Heart left ventricle (tissue), 16 donors: ENCODE results near the gene ASTE1. TPM values are rescaled to one million over a fixed set of nuclear protein-coding genes. Genes with fewer than 3 reads are reported as not detected.
"Not testable (repeated sequence)": the region's sequence is repeated elsewhere in the genome, so short reads cannot be mapped to it uniquely, and the experiment has no call there.

Source experiments
- ATAC-seq, 4 donors: fragments of 200-7000 bp; cut with Tn5 transposase; one replicate each; pipeline ENCODE4 v1.9.1; 2020 to 2022; ENCODE audit warnings: moderate library complexity in 4 of 4, mild to moderate bottlenecking in 3 of 4, moderate number of reproducible peaks in 1 of 4
- DNase-seq, 5 donors: peaks; one replicate each; pipeline ENCODE4 v3.0.0-alpha.2; 2020
- H3K27ac ChIP-seq, 12 donors: fragments of 200-600 bp; sonication (generic) in 4 of 12; one replicate each; pipeline versions ENCODE4 v1.5.0 to v1.8.0; 2016 to 2022; ENCODE audit warnings: mild to moderate bottlenecking in 2 of 12
- H3K27me3 ChIP-seq, 9 donors: fragments of 200-600 bp; sonication (generic) in 2 of 9; one replicate each; pipeline versions ENCODE4 v1.5.1 to v1.8.0; 2016 to 2022; ENCODE audit warnings: mild to moderate bottlenecking in 3 of 9
- H3K36me3 ChIP-seq, 9 donors: fragments of 200-600 bp; sonication (generic) in 2 of 9; one replicate each; pipeline versions ENCODE4 v1.5.0 to v1.8.0; 2018 to 2022; ENCODE audit warnings: mild to moderate bottlenecking in 2 of 9
- H3K4me1 ChIP-seq, 12 donors: fragments of 200-600 bp; sonication (generic) in 4 of 12; one replicate each; pipeline versions ENCODE4 v1.5.0 to v1.8.0; 2016 to 2022; ENCODE audit warnings: mild to moderate bottlenecking in 3 of 12
- H3K4me3 ChIP-seq, 12 donors: fragments of 200-600 bp; sonication (generic) in 4 of 12; one replicate each; pipeline versions ENCODE4 v1.5.0 to v1.8.0; 2017 to 2022; ENCODE audit warnings: mild to moderate bottlenecking in 9 of 12, moderate library complexity in 4 of 12
- H3K9me3 ChIP-seq, 12 donors: fragments of 200-600 bp; sonication (generic) in 4 of 12; one replicate each; pipeline versions ENCODE4 v1.5.0 to v1.8.0; 2016 to 2022; ENCODE audit warnings: mild to moderate bottlenecking in 1 of 12
- CTCF ChIP-seq, 12 donors: fragments of 200-600 bp; sonication (generic) in 4 of 12; IDR thresholded peaks; one replicate each; pipeline versions ENCODE4 v1.5.0 to v1.8.0; 2018 to 2022; ENCODE audit warnings: antibody characterized with exemption in 12 of 12, mild to moderate bottlenecking in 5 of 12
- POLR2A ChIP-seq, 2 donors: fragments of 450-650 bp; IDR thresholded peaks; one replicate each; pipeline ENCODE4 v1.6.1; 2017; ENCODE audit warnings: antibody characterized with exemption in 2 of 2, mild to moderate bottlenecking in 2 of 2, moderate library complexity in 2 of 2
- WGBS, 4 donors: extraction: QIAGEN DNeasy Blood & Tissue Kit in 2 of 4; methylation state at CpG; one replicate each; pipeline versions ENCODE4 v1.1.5 to v1.1.7; 2013 to 2018; 5-methylcytosine and 5-hydroxymethylcytosine counted together
- intact Hi-C, 10 donors: fragments of 100-400 bp; cut with DNase I; formaldehyde crosslinking; loops; one replicate each; pipeline versions ENCODE4 v1.11.1 to v1.14.2; 2022
- polyA plus RNA-seq, 2 donors: library from polyadenylated mRNA; stranded (reverse); fragments of 200-250 nt; gene quantifications; one replicate each; pipeline ENCODE4 v1.2.3, GENCODE V29; 2013
- total RNA-seq, 9 donors: library from RNA; depleted of rRNA in 2 of 9; stranded (reverse); fragments of >200 nt in 2 of 9; fragmentation: NEBNext Ultra II Directional in 3 of 9; extraction: Animal tissue kit (Norgen Biotek cat#: 25700) in 3 of 9; gene quantifications; one replicate each; pipeline versions ENCODE4 v1.1.0 to v1.2.4, GENCODE V29; 2016 to 2023
- donor health status: ischemic (EF 13 %, LVEDD 7.1; RV severe dilation, severe dysfunction).
- donor health status: healthy with polysubstance abuse.
- donor health status: DM: no; HTN: yes; CAD: no.
- donor health status: DM: no; HTN: no; CAD: no.
- donor health status: ischemic (EF 25% LVEDD 6.9; RV normal size, moderate dysfunction).
- donor health status: ischemic (EF 25% LVEDD 5.7; RV mildly dilated, moderate dysfunction).
- donor health status: healthy.
- donor health status: DM: yes; HTN: yes; CAD: no.
- donor health status: ischemic (EF 35%, LVEDD 5.7; RV mildly dilated, moderate dysfunction).
- donor health status: nonischemic (EF 11% LVEDD 7.7; RV severe dilation, severe dysfunction).
- donor health status: DM: yes; HTN: yes; CAD: no.
- donor health status: PGD.
- donor health status: ischemic (EF 29% LVEDD 5.4; RV normal size, mild dysfunction).
- donor health status: nonischemic (EF 23%, LVEDD 6.1; RV moderate dilation, normal function).

Gene ASTE1
- total and polyA plus RNA-seq, 11 donors = 1.4 to 5.7 (median 3.1) TPM

- Histone ChIP-seq H3K36me3 (no peaks in the 10 kb centered on the region), H3K4me3 (no peak overlapping the region), H3K4me1 (no peaks in the 10 kb centered on the region), H3K9me3 (peaks cover 0 to 20% (median 0%) of the 10 kb centered on the region in 12 donors), H3K27ac (no peak overlapping the region), H3K27me3 (no peaks in the 10 kb centered on the region)
- DNase-seq (no peak), ATAC-seq (no peak)
- intact Hi-C loops = loop anchor here in 1 of 10 donors (10.0 kb wide), 1 partner anchor 457 kb away; the partner anchor contains the start of gene MRPL3
- TF ChIP-seq CTCF (IDR thresholded peaks at IDR 0.05) = no peak
- no peak for TF ChIP-seq POLR2A (IDR thresholded peaks at IDR 0.05)
- 89 to 94% (median 89%) methylated on average over 7 of the region's 7 CpGs for WGBS, 4 donors
These were observed 21.4 kb upstream of the ASTE1 start for GRCh38 chr3:131048030-131048429.

- H3K4me1 ChIP-seq = no peaks in the 10 kb centered on the region
- intact Hi-C loops = loop anchor here in 1 of 10 donors (10.0 kb wide), 1 partner anchor 457 kb away; the partner anchor contains the start of gene MRPL3
- no peak for TF ChIP-seq CTCF (IDR thresholded peaks at IDR 0.05)
- no peak for TF ChIP-seq POLR2A (IDR thresholded peaks at IDR 0.05)
- H3K4me3 ChIP-seq = no peak overlapping the region
- H3K36me3 ChIP-seq = no peaks in the 10 kb centered on the region
- 87 to 97% (median 93%) methylated on average over 2 of the region's 2 CpGs for WGBS, 4 donors
- ATAC-seq (no peak), DNase-seq (no peak)
- peaks cover 0 to 20% (median 0%) of the 10 kb centered on the region in 12 donors for H3K9me3 ChIP-seq
- H3K27me3 ChIP-seq = no peaks in the 10 kb centered on the region
- no peak overlapping the region for H3K27ac ChIP-seq
These were observed 21.0 kb upstream of the ASTE1 start for GRCh38 chr3:131047582-131047981.

- WGBS, 4 donors = 67 to 82% (median 79%) methylated on average over 8 to 10 of the region's 10 CpGs
These were observed 15.8 kb upstream of the ASTE1 start for GRCh38 chr3:131042271-131042985.

GRCh38 chr3:131038326-131038725 lies 11.7 kb upstream of the ASTE1 start:
- DNase-seq (no peak), ATAC-seq (no peak)
- Histone ChIP-seq H3K9me3 (peaks cover 0 to under 1% (median 0%) of the 10 kb centered on the region in 12 donors), H3K4me1 (no peaks in the 10 kb centered on the region), H3K4me3 (no peak overlapping the region), H3K36me3 (no peaks in the 10 kb centered on the region), H3K27ac (no peak overlapping the region), H3K27me3 (no peaks in the 10 kb centered on the region)
- 65 to 90% (median 89%) methylated on average over 2 of the region's 2 CpGs for WGBS, 4 donors
- intact Hi-C loops = loop anchor here in 2 of 10 donors (10.0 kb wide), 3 partner anchors 346 to 1136 kb away; partner anchors contain the start of genes MRPL3 (in 1 of the 2) and NUDT16 (in 1 of the 2)
- TF ChIP-seq POLR2A (IDR thresholded peaks at IDR 0.05) (no peak), CTCF (IDR thresholded peaks at IDR 0.05) (no peak)

More at GRCh38 chr3:131042271-131042985, 15.8 kb upstream of the ASTE1 start:
- intact Hi-C loops = loop anchor here in 1 of 10 donors (10.0 kb wide), 1 partner anchor 462 kb away; the partner anchor contains the start of gene MRPL3
- H3K4me3 ChIP-seq, H3K4me1 ChIP-seq, H3K36me3 ChIP-seq, H3K27me3 ChIP-seq, ATAC-seq, DNase-seq, H3K27ac ChIP-seq: not testable (repeated sequence)
- H3K9me3 ChIP-seq = peaks cover 0 to 20% (median 0%) of the 10 kb centered on the region in 12 donors
